ENCODE measurements around the gene RBM5.

GRCh38 chr3:50134367-50134766 is 45.6 kb downstream of the RBM5 start:
- no peak for TF ChIP-seq CTCF (IDR thresholded peaks at IDR 0.05 in 4 of 5, conservative IDR thresholded peaks at IDR 0.05 in 1 of 5)
- no peak for TF ChIP-seq POLR2A (IDR thresholded peaks at IDR 0.05)

Measured in gastrocnemius medialis (tissue), 4 donors.